H1 (cell line): ENCODE results near the gene CEP83.

Experiments used
- CHD2 ChIP-seq: IDR thresholded peaks from 2 replicates; pipeline ENCODE4 v1.6.1; 2012; ENCODE audit warnings: low read length, improper control_type of control experiment
- GABPA ChIP-seq: IDR thresholded peaks from 2 replicates; pipeline ENCODE4 v1.6.1; 2011; ENCODE audit warnings: mild to moderate bottlenecking, low read length, moderate library complexity, borderline replicate concordance; ENCODE audit not compliant: insufficient read depth
- KDM1A ChIP-seq: fragments of 200-600, 300-600 bp; sonication (generic); IDR thresholded peaks from 2 replicates; pipeline ENCODE4 v1.7.1; 2016; ENCODE audit warnings: mild to moderate bottlenecking, low read length, borderline replicate concordance
- POLR2AphosphoS5 ChIP-seq: IDR thresholded peaks from 2 replicates; pipeline ENCODE4 v1.6.1; 2011; ENCODE audit warnings: low read depth, low read length
- RAD21 ChIP-seq, 2 experiments: IDR thresholded peaks in 1 of 2; conservative IDR thresholded peaks in 1 of 2; 2 replicates each; pipeline ENCODE4 v1.6.1; 2011; ENCODE audit warnings: low read depth in 2 of 2, low read length in 2 of 2, improper control_type of control experiment in 1 of 2, inconsistent platforms in 1 of 2, mild to moderate bottlenecking in 1 of 2, moderate library complexity in 1 of 2
- TF ChIP-seq, protein P1 (sequence below), 3 experiments: IDR thresholded peaks; 1 replicate in 2 of 3; 2 replicates in 1 of 3; pipeline versions ENCODE4 v1.5.1 to v1.6.1; 2011; ENCODE audit warnings: low read length in 3 of 3, mild to moderate bottlenecking in 3 of 3, inconsistent platforms in 2 of 3, low read depth in 1 of 3, moderate library complexity in 1 of 3; ENCODE audit not compliant: insufficient read depth in 1 of 3; ENCODE audit errors: control extremely low read depth in 1 of 3
- TF ChIP-seq, protein P2 (sequence below): IDR thresholded peaks from 2 replicates; pipeline ENCODE4 v1.6.1; 2012; ENCODE audit warnings: inconsistent platforms

GRCh38 chr12:94276725-94277124 lies 182.9 kb downstream of the CEP83 start:
- TF ChIP-seq GABPA: no peak
- TF ChIP-seq POLR2AphosphoS5: no peak
- TF ChIP-seq CHD2: no peak
- TF ChIP-seq, protein P1, sequence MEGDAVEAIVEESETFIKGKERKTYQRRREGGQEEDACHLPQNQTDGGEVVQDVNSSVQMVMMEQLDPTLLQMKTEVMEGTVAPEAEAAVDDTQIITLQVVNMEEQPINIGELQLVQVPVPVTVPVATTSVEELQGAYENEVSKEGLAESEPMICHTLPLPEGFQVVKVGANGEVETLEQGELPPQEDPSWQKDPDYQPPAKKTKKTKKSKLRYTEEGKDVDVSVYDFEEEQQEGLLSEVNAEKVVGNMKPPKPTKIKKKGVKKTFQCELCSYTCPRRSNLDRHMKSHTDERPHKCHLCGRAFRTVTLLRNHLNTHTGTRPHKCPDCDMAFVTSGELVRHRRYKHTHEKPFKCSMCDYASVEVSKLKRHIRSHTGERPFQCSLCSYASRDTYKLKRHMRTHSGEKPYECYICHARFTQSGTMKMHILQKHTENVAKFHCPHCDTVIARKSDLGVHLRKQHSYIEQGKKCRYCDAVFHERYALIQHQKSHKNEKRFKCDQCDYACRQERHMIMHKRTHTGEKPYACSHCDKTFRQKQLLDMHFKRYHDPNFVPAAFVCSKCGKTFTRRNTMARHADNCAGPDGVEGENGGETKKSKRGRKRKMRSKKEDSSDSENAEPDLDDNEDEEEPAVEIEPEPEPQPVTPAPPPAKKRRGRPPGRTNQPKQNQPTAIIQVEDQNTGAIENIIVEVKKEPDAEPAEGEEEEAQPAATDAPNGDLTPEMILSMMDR (IDR thresholded peaks at IDR 0.05; ENCODE audit: control extremely low read depth in 1 of 3, insufficient read depth in 1 of 3, low read depth in 1 of 3, low read length in 3 of 3): no peak
- TF ChIP-seq, protein P2, sequence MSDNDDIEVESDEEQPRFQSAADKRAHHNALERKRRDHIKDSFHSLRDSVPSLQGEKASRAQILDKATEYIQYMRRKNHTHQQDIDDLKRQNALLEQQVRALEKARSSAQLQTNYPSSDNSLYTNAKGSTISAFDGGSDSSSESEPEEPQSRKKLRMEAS: no peak
- TF ChIP-seq KDM1A: no peak
- TF ChIP-seq RAD21 (IDR thresholded peaks at IDR 0.05 in 1 of 2, conservative IDR thresholded peaks at IDR 0.05 in 1 of 2; ENCODE audit: low read depth in 2 of 2, low read length in 2 of 2): no peak
